ENCODE measurements around the gene ACAA1. TPM values are rescaled to one million over a fixed set of nuclear protein-coding genes. Genes with fewer than 3 reads are reported as not detected.

The ACAA1 gene
- total and polyA plus RNA-seq, 2 of the 4 experiments (the other 2 are of a cell fraction) = 30.8 to 62.4 TPM

DNA sequence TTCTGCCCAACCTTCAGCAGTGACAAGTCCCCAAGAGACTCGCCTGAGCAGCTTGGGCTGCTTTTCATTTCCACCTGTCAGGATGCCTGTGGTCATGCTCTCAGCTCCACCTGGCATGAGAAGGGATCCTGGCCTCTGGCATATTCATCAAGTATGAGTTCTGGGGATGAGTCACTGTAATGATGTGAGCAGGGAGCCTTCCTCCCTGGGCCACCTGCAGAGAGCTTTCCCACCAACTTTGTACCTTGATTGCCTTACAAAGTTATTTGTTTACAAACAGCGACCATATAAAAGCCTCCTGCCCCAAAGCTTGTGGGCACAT is 5.0 kb upstream of the ACAA1 start:
- H3K9ac ChIP-seq (ENCODE audit: low read depth, low read length) = no peak overlapping the region
- no peak overlapping the region for H3K4me2 ChIP-seq (ENCODE audit: low read depth, low read length)
- no peak for DNase-seq
- H3K4me1 ChIP-seq (ENCODE audit: control insufficient read depth, insufficient read depth, low read length) = peaks cover 13% of the 10 kb centered on the region
- no peak overlapping the region for H2BK20ac ChIP-seq (ENCODE audit: low read depth, low read length)
- no peak overlapping the region for H4K8ac ChIP-seq (ENCODE audit: low read depth in 2 of 2, low read length in 2 of 2)
- no peak overlapping the region for H3K18ac ChIP-seq (ENCODE audit: low read depth, low read length)
- no peaks in the 10 kb centered on the region for H4K20me1 ChIP-seq (ENCODE audit: insufficient read depth, low read length)
- no peak overlapping the region for H2AFZ ChIP-seq (replicated peaks; ENCODE audit: low read length, poor library complexity)
- WGBS, 2 experiments (ENCODE audit: extremely low coverage in 2 of 2, insufficient read length in 1 of 2) = 80% methylated on average over 1 of the region's 2 CpGs; no CpG with 5 or more reads in 1 of the 2 experiments
- BruUV-seq (replicated peaks) = no TSS peak
- H3K27ac ChIP-seq (ENCODE audit: insufficient read depth, low read length) = no peak overlapping the region
- TF ChIP-seq, protein P1, sequence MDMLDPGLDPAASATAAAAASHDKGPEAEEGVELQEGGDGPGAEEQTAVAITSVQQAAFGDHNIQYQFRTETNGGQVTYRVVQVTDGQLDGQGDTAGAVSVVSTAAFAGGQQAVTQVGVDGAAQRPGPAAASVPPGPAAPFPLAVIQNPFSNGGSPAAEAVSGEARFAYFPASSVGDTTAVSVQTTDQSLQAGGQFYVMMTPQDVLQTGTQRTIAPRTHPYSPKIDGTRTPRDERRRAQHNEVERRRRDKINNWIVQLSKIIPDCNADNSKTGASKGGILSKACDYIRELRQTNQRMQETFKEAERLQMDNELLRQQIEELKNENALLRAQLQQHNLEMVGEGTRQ (IDR thresholded peaks at IDR 0.05; ENCODE audit: low read depth, low read length) = no peak
- TF ChIP-seq MAFK (IDR thresholded peaks at IDR 0.05; ENCODE audit: low read depth, low read length) = no peak
- TF ChIP-seq CHD1 (IDR thresholded peaks at IDR 0.05; ENCODE audit: low read depth, low read length) = no peak
- no peak for TF ChIP-seq RCOR1 (IDR thresholded peaks at IDR 0.05; ENCODE audit: insufficient replicate concordance, low read length)
- TF ChIP-seq, protein P2, sequence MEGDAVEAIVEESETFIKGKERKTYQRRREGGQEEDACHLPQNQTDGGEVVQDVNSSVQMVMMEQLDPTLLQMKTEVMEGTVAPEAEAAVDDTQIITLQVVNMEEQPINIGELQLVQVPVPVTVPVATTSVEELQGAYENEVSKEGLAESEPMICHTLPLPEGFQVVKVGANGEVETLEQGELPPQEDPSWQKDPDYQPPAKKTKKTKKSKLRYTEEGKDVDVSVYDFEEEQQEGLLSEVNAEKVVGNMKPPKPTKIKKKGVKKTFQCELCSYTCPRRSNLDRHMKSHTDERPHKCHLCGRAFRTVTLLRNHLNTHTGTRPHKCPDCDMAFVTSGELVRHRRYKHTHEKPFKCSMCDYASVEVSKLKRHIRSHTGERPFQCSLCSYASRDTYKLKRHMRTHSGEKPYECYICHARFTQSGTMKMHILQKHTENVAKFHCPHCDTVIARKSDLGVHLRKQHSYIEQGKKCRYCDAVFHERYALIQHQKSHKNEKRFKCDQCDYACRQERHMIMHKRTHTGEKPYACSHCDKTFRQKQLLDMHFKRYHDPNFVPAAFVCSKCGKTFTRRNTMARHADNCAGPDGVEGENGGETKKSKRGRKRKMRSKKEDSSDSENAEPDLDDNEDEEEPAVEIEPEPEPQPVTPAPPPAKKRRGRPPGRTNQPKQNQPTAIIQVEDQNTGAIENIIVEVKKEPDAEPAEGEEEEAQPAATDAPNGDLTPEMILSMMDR (conservative IDR thresholded peaks at IDR 0.05; ENCODE audit: low read depth, low read length) = no peak
- TF ChIP-seq RFX5 (IDR thresholded peaks at IDR 0.05; ENCODE audit: low read depth, low read length) = no peak
- TF ChIP-seq NFE2L2 (IDR thresholded peaks at IDR 0.05; ENCODE audit: low read depth, low read length) = no peak
- no peak for TF ChIP-seq BHLHE40 (IDR thresholded peaks at IDR 0.05; ENCODE audit: low read depth, low read length)
- no peak for TF ChIP-seq POLR2A (IDR thresholded peaks at IDR 0.05; ENCODE audit: low read depth, low read length)
- TF ChIP-seq FOS (IDR thresholded peaks at IDR 0.05; ENCODE audit: low read depth, low read length) = no peak
- TF ChIP-seq, protein P3, sequence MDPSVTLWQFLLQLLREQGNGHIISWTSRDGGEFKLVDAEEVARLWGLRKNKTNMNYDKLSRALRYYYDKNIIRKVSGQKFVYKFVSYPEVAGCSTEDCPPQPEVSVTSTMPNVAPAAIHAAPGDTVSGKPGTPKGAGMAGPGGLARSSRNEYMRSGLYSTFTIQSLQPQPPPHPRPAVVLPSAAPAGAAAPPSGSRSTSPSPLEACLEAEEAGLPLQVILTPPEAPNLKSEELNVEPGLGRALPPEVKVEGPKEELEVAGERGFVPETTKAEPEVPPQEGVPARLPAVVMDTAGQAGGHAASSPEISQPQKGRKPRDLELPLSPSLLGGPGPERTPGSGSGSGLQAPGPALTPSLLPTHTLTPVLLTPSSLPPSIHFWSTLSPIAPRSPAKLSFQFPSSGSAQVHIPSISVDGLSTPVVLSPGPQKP (IDR thresholded peaks at IDR 0.05; ENCODE audit: borderline replicate concordance, low read depth, low read length) = no peak
- no peak for TF ChIP-seq RAD21 (IDR thresholded peaks at IDR 0.05; ENCODE audit: low read length)
- TF ChIP-seq MAZ (IDR thresholded peaks at IDR 0.05; ENCODE audit: borderline replicate concordance, low read depth, low read length) = no peak
- no peak for TF ChIP-seq MXI1 (IDR thresholded peaks at IDR 0.05; ENCODE audit: borderline replicate concordance, low read depth, low read length)
- TF ChIP-seq SMC3 (IDR thresholded peaks at IDR 0.05; ENCODE audit: low read depth, low read length) = no peak
- peaks cover 19% of the 10 kb centered on the region for H3K36me3 ChIP-seq (ENCODE audit: control insufficient read depth, insufficient read depth, low read length)
- ATAC-seq (ENCODE audit: low read depth) = no peak
- H3K27me3 ChIP-seq (ENCODE audit: control insufficient read depth, insufficient read depth, low read length) = no peaks in the 10 kb centered on the region
- dilution Hi-C loops (cut with HindIII; ENCODE audit: low sequenced_read_pairs, unreplicated experiment) (no loop called here), in situ Hi-C loops (cut with MboI; ENCODE audit: low sequenced_read_pairs) (no loop called here), intact Hi-C loops (cut with micrococcal nuclease) (no loop called here)
- H2BK120ac ChIP-seq (ENCODE audit: low read depth, low read length) = no peak overlapping the region
- H3K14ac ChIP-seq (replicated peaks; ENCODE audit: low read depth, low read length) = no peak overlapping the region
- no peak overlapping the region for H2BK5ac ChIP-seq (ENCODE audit: low read depth, low read length, poor library complexity, severe bottlenecking)
- peaks cover 20 to 43% of the 10 kb centered on the region in 2 experiments for H3K79me1 ChIP-seq (ENCODE audit: low read depth in 1 of 2, low read length in 2 of 2)
- H3K56ac ChIP-seq (ENCODE audit: extremely low read depth, insufficient read depth, low read length) = no peak overlapping the region
- ChIA-PET POLR2A (ENCODE audit: unreplicated experiment) (no interaction called here), CTCF (interaction anchor here (0.9 kb wide), 1 partner anchor 156 kb away, joined by 3 read pairs; no protein-coding TSS in a partner anchor)
- peaks cover 24% of the 10 kb centered on the region for H3K9me1 ChIP-seq (ENCODE audit: insufficient read depth, low read length)
- H4K91ac ChIP-seq (ENCODE audit: insufficient read depth, low read depth, low read length) = no peak overlapping the region
- H3K4me3 ChIP-seq (ENCODE audit: insufficient read depth, low read depth, low read length) = no peak overlapping the region
- no peak overlapping the region for H2AK9ac ChIP-seq (replicated peaks; ENCODE audit: low read depth, low read length, poor library complexity)
- no peak overlapping the region for H3K23ac ChIP-seq (ENCODE audit: low read depth, low read length)
- no peak overlapping the region for H2BK15ac ChIP-seq (ENCODE audit: low read depth, low read length)
- H2AK5ac ChIP-seq (ENCODE audit: low read depth, low read length) = no peak overlapping the region
- no peak overlapping the region for H4K5ac ChIP-seq (ENCODE audit: low read depth, low read length)
- no peak overlapping the region for H3K4ac ChIP-seq (ENCODE audit: low read depth, low read length)
- H3K9me3 ChIP-seq (ENCODE audit: control insufficient read depth, insufficient read depth, low read length) = peaks cover 3% of the 10 kb centered on the region; the same call in 1 of the 2 replicates
